Neural cell (in vitro differentiated cells): ENCODE results near the gene GRIK3.

Experiments used
- REST ChIP-seq: IDR thresholded peaks from 2 replicates; pipeline ENCODE4 v1.6.1; 2012; ENCODE audit warnings: borderline replicate concordance
- TF ChIP-seq, protein P1 (sequence below): fragments of 450-650 bp; IDR thresholded peaks from 2 replicates; pipeline ENCODE4 v1.5.1; 2014; ENCODE audit warnings: antibody characterized with exemption, mild to moderate bottlenecking, moderate library complexity; ENCODE audit not compliant: poor library complexity, severe bottlenecking

GRCh38 chr1:36846357-36846756, 188.0 kb downstream of the GRIK3 start:
- TF ChIP-seq, protein P1, sequence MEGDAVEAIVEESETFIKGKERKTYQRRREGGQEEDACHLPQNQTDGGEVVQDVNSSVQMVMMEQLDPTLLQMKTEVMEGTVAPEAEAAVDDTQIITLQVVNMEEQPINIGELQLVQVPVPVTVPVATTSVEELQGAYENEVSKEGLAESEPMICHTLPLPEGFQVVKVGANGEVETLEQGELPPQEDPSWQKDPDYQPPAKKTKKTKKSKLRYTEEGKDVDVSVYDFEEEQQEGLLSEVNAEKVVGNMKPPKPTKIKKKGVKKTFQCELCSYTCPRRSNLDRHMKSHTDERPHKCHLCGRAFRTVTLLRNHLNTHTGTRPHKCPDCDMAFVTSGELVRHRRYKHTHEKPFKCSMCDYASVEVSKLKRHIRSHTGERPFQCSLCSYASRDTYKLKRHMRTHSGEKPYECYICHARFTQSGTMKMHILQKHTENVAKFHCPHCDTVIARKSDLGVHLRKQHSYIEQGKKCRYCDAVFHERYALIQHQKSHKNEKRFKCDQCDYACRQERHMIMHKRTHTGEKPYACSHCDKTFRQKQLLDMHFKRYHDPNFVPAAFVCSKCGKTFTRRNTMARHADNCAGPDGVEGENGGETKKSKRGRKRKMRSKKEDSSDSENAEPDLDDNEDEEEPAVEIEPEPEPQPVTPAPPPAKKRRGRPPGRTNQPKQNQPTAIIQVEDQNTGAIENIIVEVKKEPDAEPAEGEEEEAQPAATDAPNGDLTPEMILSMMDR = peak; percentile 12
- no peak for TF ChIP-seq REST
